SK-N-SH treated with all-trans-retinoic acid at 6 μM for 48 hours (cell line): ENCODE measurements around the gene TNS3.

Source experiments
- ATAC-seq: fragments of 200-7000 bp; cut with Tn5 transposase; 3 replicates; pipeline ENCODE4 v1.9.1; 2020; ENCODE audit warnings: mild to moderate bottlenecking, moderate library complexity
- ARNTL ChIP-seq: fragments of 450-650 bp; formaldehyde crosslinking; IDR thresholded peaks from 2 replicates; pipeline ENCODE4 v1.5.0; 2020; ENCODE audit warnings: low read depth, mild to moderate bottlenecking, moderate library complexity, borderline replicate concordance
- BACH2 ChIP-seq: fragments of 250-450 bp; sonication (Bioruptor Pico); IDR thresholded peaks from 2 replicates; pipeline ENCODE4 v1.9.0; 2021; ENCODE audit warnings: mild to moderate bottlenecking, borderline replicate concordance
- CSDC2 ChIP-seq: fragments of 250-450 bp; sonication (Bioruptor Pico); IDR thresholded peaks from 2 replicates; pipeline ENCODE4 v1.5.0; 2020; ENCODE audit warnings: mild to moderate bottlenecking, moderate library complexity
- ESRRG ChIP-seq: fragments of 250-450 bp; sonication (Bioruptor Pico); IDR thresholded peaks from 2 replicates; pipeline ENCODE4 v1.6.1; 2021; ENCODE audit warnings: mild to moderate bottlenecking
- GLIS3 ChIP-seq: fragments of 250-450 bp; sonication (Bioruptor Pico); IDR thresholded peaks from 2 replicates; pipeline ENCODE4 v1.5.0; 2020; ENCODE audit warnings: mild to moderate bottlenecking, moderate library complexity
- ISL1 ChIP-seq: fragments of 250-450 bp; sonication (Bioruptor Pico); IDR thresholded peaks from 2 replicates; pipeline ENCODE4 v2.1.2; 2022; ENCODE audit warnings: mild to moderate bottlenecking, moderate library complexity
- OSR1 ChIP-seq: fragments of 250-450 bp; sonication (Bioruptor Pico); IDR thresholded peaks from 2 replicates; pipeline ENCODE4 v1.8.0; 2022; ENCODE audit warnings: moderate library complexity, mild to moderate bottlenecking, inconsistent platforms
- PATZ1 ChIP-seq: fragments of 250-450 bp; sonication (Bioruptor Pico); IDR thresholded peaks from 2 replicates; pipeline ENCODE4 v1.8.0; 2020; ENCODE audit warnings: mild to moderate bottlenecking, moderate library complexity, borderline replicate concordance
- POU6F1 ChIP-seq: fragments of 250-450 bp; sonication (Bioruptor Pico); IDR thresholded peaks from 2 replicates; pipeline ENCODE4 v1.8.0; 2021; ENCODE audit warnings: low read depth, mild to moderate bottlenecking, moderate library complexity, borderline replicate concordance
- PPARA ChIP-seq: fragments of 250-450 bp; sonication (Bioruptor Pico); IDR thresholded peaks from 2 replicates; pipeline ENCODE4 v1.5.0; 2020; ENCODE audit warnings: mild to moderate bottlenecking, borderline replicate concordance
- RARB ChIP-seq: fragments of 250-450 bp; sonication (Bioruptor Pico); IDR thresholded peaks from 2 replicates; pipeline ENCODE4 v1.8.0; 2021; ENCODE audit warnings: mild to moderate bottlenecking, moderate library complexity
- SNAI2 ChIP-seq: fragments of 250-450 bp; sonication (Bioruptor Pico); IDR thresholded peaks from 2 replicates; pipeline ENCODE4 v1.5.0; 2020; ENCODE audit warnings: mild to moderate bottlenecking, moderate library complexity
- TCF4 ChIP-seq: fragments of 250-450 bp; sonication (Bioruptor Pico); IDR thresholded peaks from 2 replicates; pipeline ENCODE4 v1.8.0; 2021; ENCODE audit warnings: mild to moderate bottlenecking, moderate library complexity, borderline replicate concordance
- TOX ChIP-seq: fragments of 250-450 bp; sonication (Bioruptor Pico); IDR thresholded peaks from 2 replicates; pipeline ENCODE4 v1.8.0; 2021; ENCODE audit warnings: mild to moderate bottlenecking, moderate library complexity, borderline replicate concordance
- TSHZ2 ChIP-seq: fragments of 250-450 bp; sonication (Bioruptor Pico); IDR thresholded peaks from 2 replicates; pipeline ENCODE4 v1.5.0; 2020; ENCODE audit warnings: mild to moderate bottlenecking, moderate library complexity
- ZC3H10 ChIP-seq: fragments of 250-450 bp; sonication (Bioruptor Pico); IDR thresholded peaks from 2 replicates; pipeline ENCODE4 v1.5.1; 2021; ENCODE audit warnings: mild to moderate bottlenecking, moderate library complexity
- ZFP30 ChIP-seq: fragments of 450-650 bp; formaldehyde crosslinking; IDR thresholded peaks from 2 replicates; pipeline ENCODE4 v1.5.0; 2022; ENCODE audit warnings: mild to moderate bottlenecking, moderate library complexity
- ZNF565 ChIP-seq: fragments of 450-650 bp; formaldehyde crosslinking; conservative IDR thresholded peaks from 2 replicates; pipeline ENCODE4 v1.5.0; 2020; ENCODE audit warnings: low read depth, mild to moderate bottlenecking, moderate library complexity
- ZNF8 ChIP-seq: fragments of 450-650 bp; formaldehyde crosslinking; IDR thresholded peaks from 2 replicates; pipeline ENCODE4 v1.5.0; 2020; ENCODE audit warnings: mild to moderate bottlenecking, moderate library complexity
- TF ChIP-seq, protein P1 (sequence below): fragments of 250-450 bp; sonication (Bioruptor Pico); IDR thresholded peaks from 2 replicates; pipeline ENCODE4 v1.5.1; 2021; ENCODE audit warnings: mild to moderate bottlenecking, moderate library complexity

Gene TNS3

DNA sequence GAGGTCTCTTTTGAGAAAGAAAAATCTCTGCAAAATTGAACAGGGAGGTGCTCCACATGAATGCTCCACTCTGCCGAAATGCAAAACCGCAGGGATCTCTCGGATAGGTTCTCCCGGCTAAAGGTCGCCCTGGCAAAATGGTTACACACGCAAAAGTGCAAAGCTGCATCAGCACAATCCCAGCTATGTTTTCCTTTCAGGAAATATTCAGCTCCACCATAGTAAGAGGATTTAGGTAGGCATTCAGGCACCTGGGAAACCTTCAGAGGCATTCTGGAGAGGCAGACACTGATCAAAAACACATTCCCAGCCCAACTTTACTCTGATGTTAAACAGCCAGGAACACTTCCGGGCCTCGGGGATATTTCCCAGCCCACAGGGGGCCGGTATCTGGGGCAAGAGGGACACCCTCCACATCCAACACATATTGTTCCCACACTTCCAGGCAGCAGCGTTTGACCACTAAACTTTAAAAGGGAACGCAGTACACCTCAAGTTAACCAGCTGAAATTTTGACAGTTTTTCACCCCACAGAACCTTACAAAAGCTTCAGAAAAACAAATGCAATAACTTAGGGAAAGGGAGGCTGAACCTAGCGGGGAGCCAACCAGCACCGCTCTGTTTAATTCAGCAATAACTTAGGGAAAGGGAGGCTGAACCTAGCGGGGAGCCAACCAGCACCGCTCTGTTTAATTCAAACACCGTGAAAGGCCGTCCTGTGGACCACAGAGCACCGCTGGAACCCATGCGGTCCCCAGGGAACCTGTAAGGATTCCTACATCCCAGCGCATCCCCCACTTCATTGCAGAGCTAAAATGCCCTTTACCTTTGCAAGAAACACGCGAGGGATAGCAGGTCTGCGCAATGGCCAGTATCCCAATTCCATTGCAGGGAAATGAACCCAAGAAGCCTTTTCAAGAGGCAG, 45.9 kb downstream of the TNS3 start:
- no peak for TF ChIP-seq BACH2 (CRISPR knock-in tag)
- no peak for TF ChIP-seq OSR1
- no peak for TF ChIP-seq ZC3H10
- no peak for TF ChIP-seq CSDC2 (CRISPR knock-in tag)
- TF ChIP-seq TSHZ2 (CRISPR knock-in tag), result no peak
- no peak for TF ChIP-seq ARNTL (CRISPR knock-in tag)
- no peak for TF ChIP-seq SNAI2 (CRISPR knock-in tag)
- TF ChIP-seq ZNF8 (CRISPR knock-in tag), result no peak
- TF ChIP-seq ESRRG, result no peak
- TF ChIP-seq TCF4 (CRISPR knock-in tag), result no peak
- TF ChIP-seq, all 23 proteins: peak for 0
- peak; percentile 4 for ATAC-seq

- TF ChIP-seq TCF4 (CRISPR knock-in tag) (no peak), ZNF8 (CRISPR knock-in tag) (no peak), ISL1 (CRISPR knock-in tag) (no peak), ZFP30 (CRISPR knock-in tag) (no peak)
- no peak for ATAC-seq
Measured at GRCh38 chr7:47535035-47535703, 46.7 kb downstream of the TNS3 start.

DNA sequence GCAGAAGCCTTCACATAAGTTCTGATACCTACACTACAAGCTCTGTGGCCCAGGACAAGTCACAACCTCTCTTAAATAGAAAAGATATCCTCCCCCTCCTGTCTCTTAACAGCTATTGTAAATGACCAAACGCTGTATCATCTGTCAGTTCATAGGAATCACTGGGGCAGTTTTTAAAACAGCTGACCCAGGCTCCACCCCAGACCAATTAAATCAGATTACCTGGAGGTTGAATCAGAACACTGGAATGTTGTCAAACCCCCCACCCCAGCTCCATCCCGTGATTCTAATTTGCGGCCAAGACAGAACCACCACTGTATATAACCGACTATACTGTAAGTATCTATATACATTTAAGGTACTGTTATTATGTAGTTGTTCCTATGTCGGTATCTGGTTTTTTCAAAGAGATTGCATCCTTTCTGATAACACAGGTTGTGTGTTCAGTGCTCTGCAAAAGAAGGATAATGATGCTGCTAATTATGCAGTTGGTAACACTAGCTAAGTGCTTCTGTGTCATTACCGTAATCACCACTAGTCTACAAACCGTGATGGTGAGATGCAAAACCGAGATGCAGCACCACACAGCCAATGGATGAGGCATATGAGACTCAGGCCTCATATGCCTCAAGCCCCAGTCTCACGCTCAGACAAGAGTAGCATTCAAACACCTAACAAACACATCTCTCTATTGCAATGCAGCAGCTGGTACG, 47.4 kb downstream of the TNS3 start:
- no peak for TF ChIP-seq RARB (CRISPR knock-in tag)
- TF ChIP-seq ZFP30 (CRISPR knock-in tag), result no peak
- TF ChIP-seq TCF4 (CRISPR knock-in tag), result no peak
- TF ChIP-seq GLIS3 (CRISPR knock-in tag), result no peak
- TF ChIP-seq ZNF565 (CRISPR knock-in tag), result no peak
- TF ChIP-seq POU6F1 (CRISPR knock-in tag), result no peak
- TF ChIP-seq BACH2 (CRISPR knock-in tag), result no peak
- no peak for TF ChIP-seq ZNF8 (CRISPR knock-in tag)
- TF ChIP-seq PPARA (CRISPR knock-in tag), result no peak
- peak; percentile 12; the same call in 1 of the 2 replicates for TF ChIP-seq PATZ1 (CRISPR knock-in tag)
- no peak for TF ChIP-seq SNAI2 (CRISPR knock-in tag)
- no peak for TF ChIP-seq CSDC2 (CRISPR knock-in tag)
- TF ChIP-seq ISL1 (CRISPR knock-in tag), result peak; percentile 20; the same call in 1 of the 2 replicates
- TF ChIP-seq, protein P1, sequence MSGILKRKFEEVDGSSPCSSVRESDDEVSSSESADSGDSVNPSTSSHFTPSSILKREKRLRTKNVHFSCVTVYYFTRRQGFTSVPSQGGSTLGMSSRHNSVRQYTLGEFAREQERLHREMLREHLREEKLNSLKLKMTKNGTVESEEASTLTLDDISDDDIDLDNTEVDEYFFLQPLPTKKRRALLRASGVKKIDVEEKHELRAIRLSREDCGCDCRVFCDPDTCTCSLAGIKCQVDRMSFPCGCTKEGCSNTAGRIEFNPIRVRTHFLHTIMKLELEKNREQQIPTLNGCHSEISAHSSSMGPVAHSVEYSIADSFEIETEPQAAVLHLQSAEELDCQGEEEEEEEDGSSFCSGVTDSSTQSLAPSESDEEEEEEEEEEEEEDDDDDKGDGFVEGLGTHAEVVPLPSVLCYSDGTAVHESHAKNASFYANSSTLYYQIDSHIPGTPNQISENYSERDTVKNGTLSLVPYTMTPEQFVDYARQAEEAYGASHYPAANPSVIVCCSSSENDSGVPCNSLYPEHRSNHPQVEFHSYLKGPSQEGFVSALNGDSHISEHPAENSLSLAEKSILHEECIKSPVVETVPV (CRISPR knock-in tag), result no peak
- no peak for TF ChIP-seq OSR1
- no peak for TF ChIP-seq TOX (CRISPR knock-in tag)
- no peak for ATAC-seq
